Measurements from ENCODE around the gene CHD5. TPM values are rescaled to one million over a fixed set of nuclear protein-coding genes. Genes with fewer than 3 reads are reported as not detected.

The CHD5 gene
- total RNA-seq, 4 donors from 2014 or later, result 0.14 to 1.6 (median 1.2) TPM

- intact Hi-C loops (cut with DNase I; ENCODE audit: low total_unique reads), result no loop called here
- H3K36me3 ChIP-seq, result no peaks in the 10 kb centered on the region
- DNase-seq, result no peak
- in situ Hi-C loops (cut with MboI; ENCODE audit: low pct_ligation_motif_present in 1 of 4, low pct_unique_long_range_greater_than_20kb in 1 of 4, low sequenced_read_pairs in 3 of 4), result no loop called here
- no peak overlapping the region for H3K4me3 ChIP-seq
- H3K27ac ChIP-seq, result no peak overlapping the region
- TF ChIP-seq, protein P1, sequence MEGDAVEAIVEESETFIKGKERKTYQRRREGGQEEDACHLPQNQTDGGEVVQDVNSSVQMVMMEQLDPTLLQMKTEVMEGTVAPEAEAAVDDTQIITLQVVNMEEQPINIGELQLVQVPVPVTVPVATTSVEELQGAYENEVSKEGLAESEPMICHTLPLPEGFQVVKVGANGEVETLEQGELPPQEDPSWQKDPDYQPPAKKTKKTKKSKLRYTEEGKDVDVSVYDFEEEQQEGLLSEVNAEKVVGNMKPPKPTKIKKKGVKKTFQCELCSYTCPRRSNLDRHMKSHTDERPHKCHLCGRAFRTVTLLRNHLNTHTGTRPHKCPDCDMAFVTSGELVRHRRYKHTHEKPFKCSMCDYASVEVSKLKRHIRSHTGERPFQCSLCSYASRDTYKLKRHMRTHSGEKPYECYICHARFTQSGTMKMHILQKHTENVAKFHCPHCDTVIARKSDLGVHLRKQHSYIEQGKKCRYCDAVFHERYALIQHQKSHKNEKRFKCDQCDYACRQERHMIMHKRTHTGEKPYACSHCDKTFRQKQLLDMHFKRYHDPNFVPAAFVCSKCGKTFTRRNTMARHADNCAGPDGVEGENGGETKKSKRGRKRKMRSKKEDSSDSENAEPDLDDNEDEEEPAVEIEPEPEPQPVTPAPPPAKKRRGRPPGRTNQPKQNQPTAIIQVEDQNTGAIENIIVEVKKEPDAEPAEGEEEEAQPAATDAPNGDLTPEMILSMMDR (IDR thresholded peaks at IDR 0.05), result no peak
- TF ChIP-seq POLR2AphosphoS5 (IDR thresholded peaks at IDR 0.05) (no peak), EP300 (IDR thresholded peaks at IDR 0.05; ENCODE audit: low read depth) (no peak), POLR2A (IDR thresholded peaks at IDR 0.05) (no peak)
- no peaks in the 10 kb centered on the region for H3K9me3 ChIP-seq
- H3K27me3 ChIP-seq, result peaks cover 61% of the 10 kb centered on the region
- 72 to 80% methylated on average over 1 to 15 of the region's 18 CpGs for WGBS, 2 donors (ENCODE audit: low coverage in 1 of 2)
- H3K4me1 ChIP-seq, result peaks cover 3 to 27% (median 13%) of the 10 kb centered on the region in 4 donors
These were observed 2.3 kb downstream of the CHD5 start for GRCh38 chr1:6177681-6178380.

DNA sequence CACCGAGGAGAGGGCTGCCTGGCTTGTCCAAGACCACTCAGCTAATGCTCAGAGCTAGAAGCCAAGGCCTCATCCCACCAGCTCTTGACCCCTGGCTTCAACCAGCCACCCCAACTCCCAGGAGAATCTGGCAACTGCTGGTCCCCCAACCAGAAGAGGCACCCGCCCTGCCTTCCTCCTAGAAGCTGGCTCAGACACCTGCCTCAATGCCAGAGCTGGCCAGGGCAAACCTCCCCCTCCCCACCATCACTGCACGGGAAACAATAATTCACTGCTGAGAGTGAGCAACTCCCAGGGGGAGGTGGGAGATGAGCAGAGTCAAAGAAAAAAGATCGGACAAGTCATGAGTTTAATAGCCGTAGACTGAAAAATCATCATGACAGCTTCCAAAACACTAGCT is 3.3 kb downstream of the CHD5 start:
- Histone ChIP-seq H3K9me3 (no peaks in the 10 kb centered on the region), H3K27ac (no peak overlapping the region), H3K36me3 (no peaks in the 10 kb centered on the region), H3K4me3 (no peak overlapping the region), H3K4me1 (peaks cover 3 to 27% (median 13%) of the 10 kb centered on the region in 4 donors), H3K27me3 (peaks cover 62% of the 10 kb centered on the region)
- TF ChIP-seq, protein P1 (IDR thresholded peaks at IDR 0.05), result no peak
- no peak for TF ChIP-seq POLR2A (IDR thresholded peaks at IDR 0.05)
- no peak for TF ChIP-seq EP300 (IDR thresholded peaks at IDR 0.05; ENCODE audit: low read depth)
- no peak for TF ChIP-seq POLR2AphosphoS5 (IDR thresholded peaks at IDR 0.05)
- WGBS, 2 donors (ENCODE audit: low coverage in 1 of 2), result 77% methylated on average over 5 of the region's 5 CpGs; no CpG with 5 or more reads in 1 of the 2 donors
- intact Hi-C loops (cut with DNase I; ENCODE audit: low total_unique reads), result no loop called here
- DNase-seq, result no peak
- in situ Hi-C loops (cut with MboI; ENCODE audit: low pct_ligation_motif_present in 1 of 4, low pct_unique_long_range_greater_than_20kb in 1 of 4, low sequenced_read_pairs in 3 of 4), result no loop called here

DNA sequence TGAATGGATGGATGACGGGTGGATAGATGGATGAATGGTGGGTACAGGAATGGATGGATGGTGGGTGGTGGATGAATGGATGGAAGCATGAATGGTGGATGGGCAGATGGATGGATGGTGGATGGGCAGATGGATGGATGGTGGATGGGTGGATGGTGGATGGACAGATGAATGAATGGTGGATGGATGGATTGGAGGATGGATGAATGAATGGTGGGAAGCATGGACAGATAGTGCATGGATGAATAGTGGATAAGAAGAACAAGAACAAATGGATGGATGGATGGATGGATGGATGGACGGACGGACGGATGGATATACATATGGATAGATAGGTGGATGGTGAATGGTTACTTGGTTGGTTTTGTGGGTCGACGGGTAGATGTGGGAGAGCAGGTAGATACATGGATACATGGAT is 4.7 kb downstream of the CHD5 start:
- Histone ChIP-seq H3K27me3 (peaks cover 61% of the 10 kb centered on the region), H3K4me3 (no peak overlapping the region), H3K4me1 (peaks cover 3 to 16% (median 10%) of the 10 kb centered on the region in 4 donors), H3K9me3 (no peaks in the 10 kb centered on the region), H3K27ac (no peak overlapping the region), H3K36me3 (no peaks in the 10 kb centered on the region)
- TF ChIP-seq EP300 (IDR thresholded peaks at IDR 0.05; ENCODE audit: low read depth) (no peak), POLR2A (IDR thresholded peaks at IDR 0.05) (no peak), POLR2AphosphoS5 (IDR thresholded peaks at IDR 0.05) (no peak)
- TF ChIP-seq, protein P1 (IDR thresholded peaks at IDR 0.05), result no peak
- intact Hi-C loops (cut with DNase I; ENCODE audit: low total_unique reads), result no loop called here
- no peak for DNase-seq
- WGBS, 2 donors (ENCODE audit: low coverage in 1 of 2), result 94% methylated on average over 6 of the region's 6 CpGs
- in situ Hi-C loops (cut with MboI; ENCODE audit: low pct_ligation_motif_present in 1 of 4, low pct_unique_long_range_greater_than_20kb in 1 of 4, low sequenced_read_pairs in 3 of 4), result no loop called here

- in situ Hi-C loops (cut with MboI; ENCODE audit: low pct_ligation_motif_present in 1 of 4, low pct_unique_long_range_greater_than_20kb in 1 of 4, low sequenced_read_pairs in 3 of 4), result no loop called here
- H3K27ac ChIP-seq, result no peak overlapping the region
- no peak for DNase-seq
- H3K36me3 ChIP-seq, result no peaks in the 10 kb centered on the region
- H3K9me3 ChIP-seq, result no peaks in the 10 kb centered on the region
- peaks cover 60% of the 10 kb centered on the region for H3K27me3 ChIP-seq
- no peak overlapping the region for H3K4me3 ChIP-seq
- intact Hi-C loops (cut with DNase I; ENCODE audit: low total_unique reads), result no loop called here
- TF ChIP-seq EP300 (IDR thresholded peaks at IDR 0.05; ENCODE audit: low read depth) (no peak), POLR2A (IDR thresholded peaks at IDR 0.05) (no peak), POLR2AphosphoS5 (IDR thresholded peaks at IDR 0.05) (no peak)
- TF ChIP-seq, protein P1 (IDR thresholded peaks at IDR 0.05), result no peak
- WGBS, 2 donors (ENCODE audit: low coverage in 1 of 2), result 80 to 91% methylated on average over 5 of the region's 5 CpGs
- H3K4me1 ChIP-seq, result peaks cover 3 to 10% (median 8%) of the 10 kb centered on the region in 4 donors
These were observed 5.3 kb downstream of the CHD5 start for GRCh38 chr1:6174621-6175410.
